DND-41 (cell line): Measurements from ENCODE around the gene ZNF592.

Experiments used
- ATAC-seq: fragments of 200-7000 bp; cut with Tn5 transposase; 3 replicates; pipeline ENCODE4 v1.9.1; 2021; ENCODE audit warnings: low read depth; ENCODE audit not compliant: insufficient read depth
- DNase-seq: peaks from one replicate; pipeline ENCODE4 v3.0.0-alpha.2; 2020
- H2AFZ ChIP-seq: 2 replicates; pipeline ENCODE4 v1.6.0; 2012; ENCODE audit warnings: low read depth, low read length
- H3K27ac ChIP-seq: 2 replicates; pipeline ENCODE4 v1.5.1; 2012; ENCODE audit warnings: low read length, inconsistent platforms
- H3K27me3 ChIP-seq: fragments of 200-600 bp; sonication (generic); 2 replicates; pipeline ENCODE4 v1.6.0; 2012; ENCODE audit warnings: low read length, mild to moderate bottlenecking, inconsistent platforms; ENCODE audit not compliant: insufficient read depth, poor library complexity
- H3K36me3 ChIP-seq: 2 replicates; pipeline ENCODE4 v1.5.1; 2012; ENCODE audit warnings: low read length, inconsistent platforms; ENCODE audit not compliant: insufficient read depth
- H3K4me1 ChIP-seq: 2 replicates; pipeline ENCODE4 v1.5.1; 2012; ENCODE audit warnings: mild to moderate bottlenecking, low read length; ENCODE audit not compliant: insufficient read depth
- H3K4me2 ChIP-seq: 2 replicates; pipeline ENCODE4 v1.6.0; 2012; ENCODE audit warnings: mild to moderate bottlenecking, moderate library complexity, low read length, inconsistent platforms; ENCODE audit not compliant: insufficient read depth
- H3K4me3 ChIP-seq, 2 experiments: fragments of 200-600 bp in 1 of 2; shearing (Covaris generic) in 1 of 2; 2 replicates each; pipeline ENCODE4 v1.5.1; 2012 to 2016; ENCODE audit warnings: inconsistent platforms in 2 of 2, low read length in 2 of 2, mild to moderate bottlenecking in 2 of 2, low read depth in 1 of 2, moderate library complexity in 1 of 2
- H3K79me2 ChIP-seq: 2 replicates; pipeline ENCODE4 v1.6.0; 2012; ENCODE audit warnings: low read length, inconsistent platforms; ENCODE audit not compliant: insufficient read depth
- H3K9ac ChIP-seq: 2 replicates; pipeline ENCODE4 v1.6.0; 2012; ENCODE audit warnings: low read depth, mild to moderate bottlenecking, inconsistent platforms, low read length, moderate library complexity
- H3K9me3 ChIP-seq: 2 replicates; pipeline ENCODE4 v1.5.1; 2012; ENCODE audit warnings: low read length, moderate library complexity, mild to moderate bottlenecking, inconsistent platforms; ENCODE audit not compliant: insufficient read depth, severe bottlenecking
- H4K20me1 ChIP-seq: 2 replicates; pipeline ENCODE4 v1.6.0; 2012; ENCODE audit warnings: low read length; ENCODE audit not compliant: insufficient read depth
- EZH2 ChIP-seq: IDR thresholded peaks from 3 replicates; pipeline ENCODE4 v1.6.1; 2012; ENCODE audit warnings: borderline replicate concordance, low read depth, mild to moderate bottlenecking, moderate library complexity, low read length, inconsistent platforms; ENCODE audit not compliant: severe bottlenecking
- TF ChIP-seq, protein P1 (sequence below): IDR thresholded peaks from 2 replicates; pipeline ENCODE4 v1.5.1; 2012; ENCODE audit warnings: borderline replicate concordance, low read length, moderate library complexity, mild to moderate bottlenecking; ENCODE audit not compliant: poor library complexity, severe bottlenecking; ENCODE audit errors: extremely low read depth

ZNF592 gene

DNA sequence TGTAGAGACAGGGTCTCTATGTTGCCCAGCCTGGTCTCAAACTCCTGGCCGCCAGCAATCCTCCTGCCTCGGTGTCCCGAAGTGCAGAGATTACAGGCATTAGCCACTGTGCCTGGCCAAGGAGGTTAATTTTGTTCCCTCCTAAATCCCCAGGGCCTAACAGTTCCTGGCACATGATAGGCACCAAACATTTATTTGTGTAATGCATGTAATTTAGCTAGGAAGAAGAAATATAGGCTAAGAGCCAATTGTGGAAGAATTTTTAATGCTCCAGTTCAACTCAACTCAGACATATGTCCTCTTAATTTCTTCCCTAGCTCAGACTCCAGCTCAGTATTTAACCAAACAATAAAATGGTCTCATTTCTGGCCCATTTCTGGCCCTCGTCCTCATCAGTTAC lies 7.7 kb upstream of the ZNF592 start:
- Histone ChIP-seq H3K4me3 (no peak overlapping the region), H3K27ac (no peak overlapping the region), H3K36me3 (no peaks in the 10 kb centered on the region), H3K4me2 (no peak overlapping the region), H2AFZ (no peak overlapping the region), H3K9me3 (no peaks in the 10 kb centered on the region), H3K27me3 (no peaks in the 10 kb centered on the region), H3K4me1 (peaks cover 8% of the 10 kb centered on the region), H3K9ac (no peak overlapping the region), H3K79me2 (no peaks in the 10 kb centered on the region), H4K20me1 (no peaks in the 10 kb centered on the region)
- ATAC-seq (no peak), DNase-seq (no peak)
- TF ChIP-seq, protein P1, sequence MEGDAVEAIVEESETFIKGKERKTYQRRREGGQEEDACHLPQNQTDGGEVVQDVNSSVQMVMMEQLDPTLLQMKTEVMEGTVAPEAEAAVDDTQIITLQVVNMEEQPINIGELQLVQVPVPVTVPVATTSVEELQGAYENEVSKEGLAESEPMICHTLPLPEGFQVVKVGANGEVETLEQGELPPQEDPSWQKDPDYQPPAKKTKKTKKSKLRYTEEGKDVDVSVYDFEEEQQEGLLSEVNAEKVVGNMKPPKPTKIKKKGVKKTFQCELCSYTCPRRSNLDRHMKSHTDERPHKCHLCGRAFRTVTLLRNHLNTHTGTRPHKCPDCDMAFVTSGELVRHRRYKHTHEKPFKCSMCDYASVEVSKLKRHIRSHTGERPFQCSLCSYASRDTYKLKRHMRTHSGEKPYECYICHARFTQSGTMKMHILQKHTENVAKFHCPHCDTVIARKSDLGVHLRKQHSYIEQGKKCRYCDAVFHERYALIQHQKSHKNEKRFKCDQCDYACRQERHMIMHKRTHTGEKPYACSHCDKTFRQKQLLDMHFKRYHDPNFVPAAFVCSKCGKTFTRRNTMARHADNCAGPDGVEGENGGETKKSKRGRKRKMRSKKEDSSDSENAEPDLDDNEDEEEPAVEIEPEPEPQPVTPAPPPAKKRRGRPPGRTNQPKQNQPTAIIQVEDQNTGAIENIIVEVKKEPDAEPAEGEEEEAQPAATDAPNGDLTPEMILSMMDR: no peak
- TF ChIP-seq EZH2: no peak

- DNase-seq (no peak), ATAC-seq (no peak)
- Histone ChIP-seq H3K27ac (no peak overlapping the region), H3K36me3 (no peaks in the 10 kb centered on the region), H3K9me3 (no peaks in the 10 kb centered on the region), H3K4me1 (peaks cover 5% of the 10 kb centered on the region; the same call in 1 of the 2 replicates), H3K27me3 (no peaks in the 10 kb centered on the region), H2AFZ (no peak overlapping the region), H4K20me1 (no peaks in the 10 kb centered on the region), H3K4me3 (no peak overlapping the region), H3K4me2 (no peak overlapping the region), H3K79me2 (no peaks in the 10 kb centered on the region), H3K9ac (no peak overlapping the region)
- TF ChIP-seq, protein P1: no peak
- no peak for TF ChIP-seq EZH2
These were observed 7.3 kb upstream of the ZNF592 start for GRCh38 chr15:84741121-84741520.

DNA sequence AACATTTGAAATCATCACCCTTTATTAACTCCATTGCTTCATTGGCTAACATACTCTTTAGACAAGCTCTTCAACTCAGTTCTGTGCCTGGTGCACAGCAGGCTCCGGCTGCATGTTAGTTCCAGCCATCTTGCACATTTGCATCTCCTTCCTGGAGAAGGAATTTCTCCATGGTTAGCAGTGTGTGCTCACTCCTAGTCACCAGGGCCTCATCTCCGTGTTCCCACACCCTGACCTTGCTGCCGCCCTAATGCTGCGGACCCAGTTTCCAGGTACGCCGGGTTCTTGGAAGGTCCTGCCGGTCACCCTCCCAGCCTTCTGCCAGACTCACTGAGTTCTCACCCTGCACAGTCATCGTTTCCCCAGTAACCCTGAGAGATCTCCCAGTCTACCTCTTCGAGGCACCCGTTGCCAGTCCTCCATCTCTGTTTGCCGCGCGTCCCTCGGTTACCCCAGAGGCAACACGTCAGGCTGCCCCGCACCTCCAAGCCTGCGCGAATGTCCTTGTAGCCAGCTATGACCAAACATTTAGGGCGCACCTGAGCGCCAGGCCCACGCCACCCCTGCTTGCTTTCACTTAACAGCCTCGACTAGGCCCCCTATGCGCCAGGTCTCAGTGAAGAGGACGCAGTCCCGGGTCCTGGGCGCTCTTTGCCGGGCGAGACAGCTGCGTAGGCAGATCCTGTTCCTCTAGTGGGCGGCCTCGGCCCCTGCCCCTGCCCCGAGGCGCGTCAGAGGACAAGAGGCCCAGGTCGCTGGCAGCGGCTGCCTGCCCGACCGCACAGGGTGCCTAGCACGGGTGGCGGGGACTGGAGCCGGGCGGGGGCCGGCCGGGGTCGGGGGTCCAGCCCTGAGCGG lies 747 bp upstream of the ZNF592 start:
- peak; percentile 74 for ATAC-seq
- Histone ChIP-seq H4K20me1 (peaks cover 15% of the 10 kb centered on the region), H3K9me3 (no peaks in the 10 kb centered on the region), H3K27ac (peak overlapping the region; percentile 81), H3K36me3 (no peaks in the 10 kb centered on the region; the same call in 1 of the 2 replicates), H3K4me1 (peaks cover 40% of the 10 kb centered on the region), H3K4me3 (peak overlapping the region; percentile 50 to 99), H3K27me3 (no peaks in the 10 kb centered on the region), H2AFZ (peak overlapping the region; percentile 97), H3K9ac (peak overlapping the region; percentile 85), H3K4me2 (peak overlapping the region; percentile 93), H3K79me2 (peaks cover 50% of the 10 kb centered on the region)
- peak; percentile 70 for DNase-seq
- no peak for TF ChIP-seq EZH2
- TF ChIP-seq, protein P1: peak; percentile 19
